ENCODE measurements around the gene TMC1.

- TF ChIP-seq POLR2A (IDR thresholded peaks at IDR 0.05; ENCODE audit: low read depth, low read length) (no peak), POLR2AphosphoS5 (IDR thresholded peaks at IDR 0.05; ENCODE audit: low read depth, low read length) (no peak), TAF1 (IDR thresholded peaks at IDR 0.05; ENCODE audit: borderline replicate concordance, low read depth, low read length) (no peak)
Measured at GRCh38 chr9:72597601-72598000, 76.2 kb downstream of the TMC1 start.

All from GM12892 (cell line).